Choroid plexus epithelial cell (primary cell): Measurements from ENCODE around the gene SPATA20.

Experiments used
- DNase-seq: peaks from one replicate; pipeline ENCODE4 v3.0.0-alpha.2; 2010; ENCODE audit warnings: low read depth
- H3K4me3 ChIP-seq: 2 replicates; pipeline ENCODE4 v1.5.1; 2011; ENCODE audit warnings: low read depth, mild to moderate bottlenecking, control low read depth, low read length, moderate library complexity
- CTCF ChIP-seq: conservative IDR thresholded peaks from 2 replicates; pipeline ENCODE4 v1.5.1; 2011; ENCODE audit warnings: low read depth, mild to moderate bottlenecking, control low read depth, inconsistent platforms, low read length, moderate library complexity

Gene SPATA20

GRCh38 chr17:50585346-50585745 lies 38.4 kb downstream of the SPATA20 start:
- TF ChIP-seq CTCF: no peak
- H3K4me3 ChIP-seq: no peak overlapping the region
- DNase-seq: no peak

GRCh38 chr17:50585891-50586290 lies 38.9 kb downstream of the SPATA20 start:
- no peak for DNase-seq
- no peak overlapping the region for H3K4me3 ChIP-seq
- no peak for TF ChIP-seq CTCF

- no peak for TF ChIP-seq CTCF
- H3K4me3 ChIP-seq: no peak overlapping the region
- DNase-seq: no peak
These were observed 39.7 kb downstream of the SPATA20 start for GRCh38 chr17:50586421-50587247.

- no peak overlapping the region for H3K4me3 ChIP-seq
- no peak for DNase-seq
- TF ChIP-seq CTCF: no peak
These were observed 40.6 kb downstream of the SPATA20 start for GRCh38 chr17:50587571-50587970.

- no peak for TF ChIP-seq CTCF
- DNase-seq: peak; percentile 14
- no peak overlapping the region for H3K4me3 ChIP-seq
These were observed 41.5 kb downstream of the SPATA20 start for GRCh38 chr17:50588391-50589049.

GRCh38 chr17:50589095-50589705 lies 42.2 kb downstream of the SPATA20 start:
- TF ChIP-seq CTCF: no peak
- DNase-seq: peak; percentile 66
- H3K4me3 ChIP-seq: no peak overlapping the region
